A549 (cell line): ENCODE results near the gene NEUROD4. TPM values are rescaled to one million over a fixed set of nuclear protein-coding genes. Genes with fewer than 3 reads are reported as not detected.

ENCODE experiments used
- ATAC-seq, 2 experiments: fragments of 200-7000 bp in 1 of 2; fragments of >200 bp in 1 of 2; cut with Nextera tagmentation in 1 of 2; cut with Tn5 transposase in 1 of 2; 3 replicates each; pipeline versions ENCODE4 v1.8.0 to v1.9.1; 2018 to 2020; ENCODE audit warnings: mild to moderate bottlenecking in 1 of 2, moderate library complexity in 1 of 2
- CTCF ChIA-PET: fragments of 300-600 bp; sonication (Branson Sonifier 250); formaldehyde crosslinking; extraction: SDS; loops from one replicate; lab custom pipeline; 2021; ENCODE audit warnings: antibody characterized with exemption, inconsistent platforms; lab: Yijun Ruan, JAX
- POLR2A ChIA-PET: fragments of 350-600 bp; formaldehyde crosslinking; extraction: SDS; loops from one replicate; lab custom pipeline; 2021; ENCODE audit warnings: antibody characterized with exemption, inconsistent platforms; lab: Yijun Ruan, JAX
- DNase-seq, 2 experiments: peaks; one replicate each; pipeline versions ENCODE4 v3.0.0 to v3.0.0-alpha.2; 2011 to 2016; ENCODE audit warnings: low read depth in 1 of 2, low spot score in 1 of 2
- FAIRE-seq: peaks from 2 replicates; lab custom pipeline; 2011; peaks lifted over from hg19 to GRCh38; lab: Jason Lieb, UNC
- H3K27ac ChIP-seq, 2 experiments: fragments of >200 bp; sonication (Bioruptor Twin); formaldehyde crosslinking; 3 replicates each; pipeline ENCODE4 v1.5.1; 2016 to 2017
- H3K4me1 ChIP-seq: fragments of >200 bp; sonication (Bioruptor Twin); formaldehyde crosslinking; 3 replicates; pipeline ENCODE4 v1.6.1; 2016
- H3K4me2 ChIP-seq: fragments of >200 bp; sonication (Bioruptor Twin); formaldehyde crosslinking; 3 replicates; pipeline ENCODE4 v1.6.1; 2016
- H3K4me3 ChIP-seq: fragments of >200 bp; sonication (Bioruptor Twin); formaldehyde crosslinking; 3 replicates; pipeline ENCODE4 v1.5.1; 2016
- H3K9me3 ChIP-seq: fragments of >200 bp; sonication (Bioruptor Twin); formaldehyde crosslinking; 3 replicates; pipeline ENCODE4 v1.6.1; 2016
- BCL3 ChIP-seq: fragments of >200 bp; sonication (Bioruptor Twin); formaldehyde crosslinking; IDR thresholded peaks from 3 replicates; pipeline ENCODE4 v1.6.1; 2016
- CBX8 ChIP-seq: fragments of 200-600 bp; sonication (generic); IDR thresholded peaks from 2 replicates; pipeline ENCODE4 v1.6.1; 2016
- CHD4 ChIP-seq: fragments of 200-600 bp; sonication (generic); IDR thresholded peaks from 2 replicates; pipeline ENCODE4 v1.6.1; 2016; ENCODE audit warnings: antibody characterized with exemption, mild to moderate bottlenecking, borderline replicate concordance
- E2F6 ChIP-seq: IDR thresholded peaks from 2 replicates; pipeline ENCODE4 v1.6.1; 2012; ENCODE audit warnings: low read depth, borderline replicate concordance
- EHMT2 ChIP-seq: fragments of 200-600 bp; sonication (generic); IDR thresholded peaks from 2 replicates; pipeline ENCODE4 v1.6.1; 2016; ENCODE audit warnings: antibody characterized with exemption, low read depth, mild to moderate bottlenecking, moderate library complexity
- EP300 ChIP-seq, 2 experiments: fragments of >200 bp; sonication (Bioruptor Twin); formaldehyde crosslinking; IDR thresholded peaks; 2 replicates in 1 of 2; 3 replicates in 1 of 2; pipeline ENCODE4 v1.6.1; 2016 to 2017
- FOSL2 ChIP-seq, 2 experiments: fragments of 450-650 bp in 1 of 2; fragments of >200 bp in 1 of 2; sonication (Bioruptor Twin) in 1 of 2; formaldehyde crosslinking; IDR thresholded peaks; 2 replicates each; pipeline versions ENCODE4 v1.5.0 to v1.6.1; 2016 to 2020; ENCODE audit warnings: mild to moderate bottlenecking in 1 of 2, moderate library complexity in 1 of 2
- HES2 ChIP-seq: fragments of >200 bp; sonication (Bioruptor Twin); formaldehyde crosslinking; IDR thresholded peaks from 2 replicates; pipeline ENCODE4 v1.6.1; 2016
- HMGXB4 ChIP-seq: fragments of 250-450 bp; sonication (Bioruptor Pico); IDR thresholded peaks from 2 replicates; pipeline ENCODE4 v1.5.0; 2021; ENCODE audit warnings: mild to moderate bottlenecking, moderate library complexity, borderline replicate concordance
- HOXB13 ChIP-seq: fragments of 250-450 bp; sonication (Bioruptor Pico); IDR thresholded peaks from 2 replicates; pipeline ENCODE4 v1.5.0; 2020; ENCODE audit warnings: low read depth, mild to moderate bottlenecking, moderate library complexity
- JUN ChIP-seq, 2 experiments: fragments of >200 bp; sonication (Bioruptor Twin); formaldehyde crosslinking; IDR thresholded peaks; 2 replicates in 1 of 2; 3 replicates in 1 of 2; pipeline ENCODE4 v1.6.1; 2016 to 2017
- KDM1A ChIP-seq: fragments of 200-600 bp; sonication (generic); IDR thresholded peaks from 2 replicates; pipeline ENCODE4 v1.6.1; 2016; ENCODE audit warnings: low read depth, mild to moderate bottlenecking
- MAFK ChIP-seq: fragments of 450-650 bp; IDR thresholded peaks from 2 replicates; pipeline ENCODE4 v1.6.1; 2014; ENCODE audit not compliant: partially characterized antibody
- MYC ChIP-seq: IDR thresholded peaks from 2 replicates; pipeline ENCODE4 v1.6.1; 2012; ENCODE audit warnings: mild to moderate bottlenecking, inconsistent platforms, low read length, improper control_type of control experiment, borderline replicate concordance
- NFE2L2 ChIP-seq: fragments of 150-350 bp; conservative IDR thresholded peaks from 2 replicates; pipeline ENCODE4 v1.6.1; 2014; ENCODE audit warnings: low read length
- PHF8 ChIP-seq: fragments of 200-600 bp; sonication (generic); IDR thresholded peaks from 2 replicates; pipeline ENCODE4 v1.6.1; 2016; ENCODE audit warnings: low read depth, mild to moderate bottlenecking, antibody characterized with exemption, moderate library complexity, borderline replicate concordance
- RCOR1 ChIP-seq: fragments of 150-350 bp; IDR thresholded peaks from 2 replicates; pipeline ENCODE4 v1.6.1; 2014; ENCODE audit warnings: antibody characterized with exemption, low read length, low read depth
- ZFP36 ChIP-seq: fragments of 450-650 bp; IDR thresholded peaks from 2 replicates; pipeline ENCODE4 v1.6.1; 2014; ENCODE audit warnings: borderline replicate concordance; ENCODE audit not compliant: partially characterized antibody
- WGBS: methylation state at CpG from one replicate; pipeline ENCODE4 v1.1.6; 2017; ENCODE audit errors: missing lambda C conversion rate; 5-methylcytosine and 5-hydroxymethylcytosine counted together
- polyA plus RNA-seq, 4 experiments: library from polyadenylated mRNA; depleted of rRNA in 3 of 4; stranded (reverse); fragments of >200 nt; fragmentation: RNase III in 1 of 4; extraction: RNeasy Plus Mini Kit Qiagen cat#74134 plus additional on column Dnase treatment in 1 of 4; gene quantifications; 2 replicates in 3 of 4; 3 replicates in 1 of 4; pipeline ENCODE4 v1.2.3, GENCODE V29; 2011 to 2017
- TF ChIP-seq, protein P1 (sequence below): fragments of 250-450 bp; sonication (Bioruptor Pico); IDR thresholded peaks from 2 replicates; pipeline ENCODE4 v1.5.0; 2020; ENCODE audit warnings: low read depth, mild to moderate bottlenecking, moderate library complexity
- TF ChIP-seq, protein P2 (sequence below): IDR thresholded peaks from 2 replicates; pipeline ENCODE4 v1.6.1; 2012

Gene NEUROD4
- polyA plus RNA-seq, 2 of the 4 experiments (the other 2 are of a cell fraction), result not detected

- no peak for ATAC-seq
- no peak overlapping the region for H3K4me3 ChIP-seq
- no peak overlapping the region for H3K27ac ChIP-seq
- 24% methylated on average over 4 of the region's 4 CpGs for WGBS
- no peak for DNase-seq
- POLR2A ChIA-PET, result no interaction called here
- no peak for TF ChIP-seq KDM1A
- no peak for TF ChIP-seq MAFK
- TF ChIP-seq, protein P1, sequence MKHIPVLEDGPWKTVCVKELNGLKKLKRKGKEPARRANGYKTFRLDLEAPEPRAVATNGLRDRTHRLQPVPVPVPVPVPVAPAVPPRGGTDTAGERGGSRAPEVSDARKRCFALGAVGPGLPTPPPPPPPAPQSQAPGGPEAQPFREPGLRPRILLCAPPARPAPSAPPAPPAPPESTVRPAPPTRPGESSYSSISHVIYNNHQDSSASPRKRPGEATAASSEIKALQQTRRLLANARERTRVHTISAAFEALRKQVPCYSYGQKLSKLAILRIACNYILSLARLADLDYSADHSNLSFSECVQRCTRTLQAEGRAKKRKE (CRISPR knock-in tag), result no peak
- TF ChIP-seq NFE2L2, result no peak
- no peak for TF ChIP-seq ZFP36
- no peak for TF ChIP-seq HES2
- no peak for TF ChIP-seq RCOR1
- TF ChIP-seq HOXB13 (CRISPR knock-in tag), result no peak
- no peak for TF ChIP-seq EHMT2
- no peak for TF ChIP-seq E2F6
- no peak for TF ChIP-seq HMGXB4
- no peak for TF ChIP-seq MYC
- no peak overlapping the region for H3K4me2 ChIP-seq
- CTCF ChIA-PET, result interaction anchor here (2.9 kb wide), 1 partner anchor 48 kb away, joined by 17 read pairs; no protein-coding TSS in a partner anchor
- H3K4me1 ChIP-seq, result no peaks in the 10 kb centered on the region
- FAIRE-seq, result no peak
- H3K9me3 ChIP-seq, result no peaks in the 10 kb centered on the region
Observed at GRCh38 chr12:55041345-55042055, 21.7 kb downstream of the NEUROD4 start.

DNA sequence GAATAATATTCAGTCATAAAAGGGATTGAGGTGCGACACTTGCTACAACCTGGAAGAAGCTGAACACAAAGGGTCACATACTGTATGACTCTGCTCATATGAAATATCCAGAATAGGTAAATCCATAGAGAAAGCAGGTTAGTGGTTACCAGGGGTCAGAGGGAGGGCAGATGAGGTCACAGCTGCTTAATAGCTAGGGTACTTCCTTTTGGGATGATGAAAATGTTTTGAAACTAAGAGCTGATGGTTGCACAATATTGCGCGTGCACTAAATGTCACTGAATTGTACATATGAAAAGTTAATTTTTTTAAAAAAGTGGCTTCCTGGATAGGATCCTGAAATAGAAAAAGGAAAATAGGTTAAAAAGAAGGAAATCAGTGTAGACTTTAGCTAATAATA lies 23.8 kb downstream of the NEUROD4 start:
- H3K27ac ChIP-seq, result no peak overlapping the region
- no peak for ATAC-seq
- WGBS, result 38% methylated on average over 3 of the region's 3 CpGs
- DNase-seq, result no peak
- H3K4me1 ChIP-seq, result no peaks in the 10 kb centered on the region
- ChIA-PET POLR2A (no interaction called here), CTCF (interaction anchor here (1.2 to 2.9 kb wide), 3 partner anchors 32 to 294 kb away, joined by 3 to 17 read pairs (median 3); no protein-coding TSS in a partner anchor)
- no peak for FAIRE-seq
- H3K4me3 ChIP-seq, result no peak overlapping the region
- TF ChIP-seq MAFK, result no peak
- no peak for TF ChIP-seq CHD4
- TF ChIP-seq EP300 (IDR thresholded peaks at IDR 0.05), result no peak
- TF ChIP-seq BCL3, result no peak
- TF ChIP-seq HOXB13 (CRISPR knock-in tag), result no peak
- TF ChIP-seq, protein P2, sequence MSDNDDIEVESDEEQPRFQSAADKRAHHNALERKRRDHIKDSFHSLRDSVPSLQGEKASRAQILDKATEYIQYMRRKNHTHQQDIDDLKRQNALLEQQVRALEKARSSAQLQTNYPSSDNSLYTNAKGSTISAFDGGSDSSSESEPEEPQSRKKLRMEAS, result no peak
- TF ChIP-seq JUN (IDR thresholded peaks at IDR 0.05), result no peak
- no peak for TF ChIP-seq CBX8
- TF ChIP-seq PHF8, result no peak
- no peak for TF ChIP-seq FOSL2 (IDR thresholded peaks at IDR 0.05)
- TF ChIP-seq FOSL2 (CRISPR knock-in tag; IDR thresholded peaks at IDR 0.05), result no peak
- TF ChIP-seq, all 56 proteins: peak for 0
- H3K9me3 ChIP-seq, result no peaks in the 10 kb centered on the region
- H3K4me2 ChIP-seq, result no peak overlapping the region
